Panc1 (cell line): ENCODE results near the gene TMEM156. TPM values are rescaled to one million over a fixed set of nuclear protein-coding genes. Genes with fewer than 3 reads are reported as not detected.

ENCODE experiments used
- ATAC-seq: fragments of 200-7000 bp; cut with Tn5 transposase; 2 replicates; pipeline ENCODE4 v1.9.1; 2020; ENCODE audit warnings: mild to moderate bottlenecking, moderate library complexity
- BruUV-seq: library from RNA; stranded (reverse); fragments of 400-500 nt; replicated peaks from 2 replicates; lab custom pipeline; 2021; lab: Mats Ljungman, UMichigan
- CTCF ChIA-PET: fragments of 300-600 bp; sonication (Branson Sonifier 250); formaldehyde crosslinking; loops from one replicate; lab custom pipeline; 2022; ENCODE audit warnings: antibody characterized with exemption; lab: Charles Lee
- POLR2A ChIA-PET: fragments of 300-600 bp; sonication (Branson Sonifier 250); formaldehyde crosslinking; loops from one replicate; lab custom pipeline; 2022; ENCODE audit warnings: antibody characterized with exemption; lab: Charles Lee
- DNase-seq: peaks from one replicate; pipeline ENCODE4 v3.0.0-alpha.2; 2010; ENCODE audit warnings: low read depth, low spot score
- H3K27ac ChIP-seq: 2 replicates; pipeline ENCODE4 v1.5.1; 2011; ENCODE audit warnings: mild to moderate bottlenecking, low read length, inconsistent platforms
- H3K27me3 ChIP-seq: fragments of 200-500 bp; sonication (Bioruptor generic); 2 replicates; pipeline ENCODE4 v1.6.0; 2014; ENCODE audit warnings: low read length, inconsistent platforms; ENCODE audit not compliant: control insufficient read depth, insufficient read depth
- H3K36me3 ChIP-seq: fragments of 200-500 bp; sonication (Bioruptor generic); 2 replicates; pipeline ENCODE4 v1.5.1; 2014; ENCODE audit warnings: inconsistent platforms, mild to moderate bottlenecking, low read length, moderate library complexity; ENCODE audit not compliant: control insufficient read depth, insufficient read depth
- H3K4me1 ChIP-seq: 2 replicates; pipeline ENCODE4 v1.5.1; 2011; ENCODE audit warnings: inconsistent platforms, mild to moderate bottlenecking, low read length, moderate library complexity; ENCODE audit not compliant: control insufficient read depth, insufficient read depth
- H3K4me3 ChIP-seq, 2 experiments: 2 replicates each; pipeline ENCODE4 v1.5.1; 2011 to 2012; ENCODE audit warnings: low read depth in 2 of 2, low read length in 2 of 2, mild to moderate bottlenecking in 2 of 2, inconsistent platforms in 1 of 2, moderate library complexity in 1 of 2
- H3K9me3 ChIP-seq: fragments of 200-500 bp; sonication (Bioruptor generic); 2 replicates; pipeline ENCODE4 v1.5.1; 2014; ENCODE audit warnings: low read depth, mild to moderate bottlenecking, inconsistent platforms, low read length, moderate library complexity; ENCODE audit not compliant: control insufficient read depth, insufficient read depth
- POLR2AphosphoS5 ChIP-seq: IDR thresholded peaks from 2 replicates; pipeline ENCODE4 v1.6.1; 2012; ENCODE audit warnings: mild to moderate bottlenecking, low read depth, low read length, moderate library complexity
- SIN3A ChIP-seq: IDR thresholded peaks from 2 replicates; pipeline ENCODE4 v1.6.1; 2012; ENCODE audit warnings: low read depth, mild to moderate bottlenecking, low read length, moderate library complexity, borderline replicate concordance; ENCODE audit not compliant: insufficient read depth
- TCF7L2 ChIP-seq: IDR thresholded peaks from 2 replicates; pipeline ENCODE4 v1.6.1; 2011; ENCODE audit warnings: mild to moderate bottlenecking, low read depth, low read length, inconsistent platforms
- in situ Hi-C: cut with HindIII; loops from 2 replicates; pipeline ENCODE4 v1.10.0; 2016; ENCODE audit warnings: low sequenced_read_pairs, low pct_unique_long_range_greater_than_20kb
- intact Hi-C: fragments of 100-400 bp; cut with micrococcal nuclease; formaldehyde crosslinking; loops from one replicate; pipeline ENCODE4 v1.10.0; 2022; ENCODE audit not compliant: unreplicated experiment
- total RNA-seq: library from RNA; stranded (reverse); gene quantifications from one replicate; pipeline ENCODE4 v1.2.1, GENCODE V29; 2021; ENCODE audit not compliant: unreplicated experiment
- TF ChIP-seq, protein P1 (sequence below), 2 experiments: IDR thresholded peaks; 2 replicates each; pipeline ENCODE4 v1.6.1; 2011 to 2012; ENCODE audit warnings: low read depth in 2 of 2, control low read depth in 1 of 2, low read length in 1 of 2, mild to moderate bottlenecking in 1 of 2, moderate library complexity in 1 of 2; ENCODE audit not compliant: insufficient read depth in 1 of 2
- TF ChIP-seq, protein P2 (sequence below): fragments of 450-650 bp; IDR thresholded peaks from 2 replicates; pipeline ENCODE4 v1.5.1; 2017; ENCODE audit warnings: mild to moderate bottlenecking

The TMEM156 gene
- total RNA-seq, 1 experiment from 2014 or later = 5.8 TPM

DNA sequence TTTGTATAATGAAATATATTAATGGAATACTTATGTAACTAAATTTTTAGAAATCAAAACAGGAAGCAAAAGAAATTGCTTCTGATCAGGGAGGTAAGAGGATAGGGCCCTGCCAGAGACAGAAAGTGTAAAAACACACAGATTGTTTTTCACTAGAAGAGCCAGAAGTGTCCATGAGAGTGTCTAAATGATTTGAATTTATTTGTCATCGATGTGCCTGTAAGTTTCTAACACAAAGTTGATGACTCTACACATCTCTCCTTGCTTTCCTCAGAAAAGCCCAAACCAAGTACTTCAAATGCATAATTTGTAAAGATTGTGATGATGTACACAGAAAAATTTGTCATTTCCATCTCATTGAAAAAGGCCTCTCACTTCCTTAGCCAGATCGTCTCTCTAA is 80.6 kb downstream of the TMEM156 start:
- Histone ChIP-seq H3K4me1 (no peaks in the 10 kb centered on the region), H3K27me3 (no peaks in the 10 kb centered on the region), H3K4me3 (no peak overlapping the region), H3K27ac (no peak overlapping the region), H3K36me3 (no peaks in the 10 kb centered on the region), H3K9me3 (no peaks in the 10 kb centered on the region)
- no peak for DNase-seq
- in situ Hi-C loops (no loop called here), intact Hi-C loops (no loop called here)
- CTCF ChIA-PET = no interaction called here
- TF ChIP-seq, protein P1, sequence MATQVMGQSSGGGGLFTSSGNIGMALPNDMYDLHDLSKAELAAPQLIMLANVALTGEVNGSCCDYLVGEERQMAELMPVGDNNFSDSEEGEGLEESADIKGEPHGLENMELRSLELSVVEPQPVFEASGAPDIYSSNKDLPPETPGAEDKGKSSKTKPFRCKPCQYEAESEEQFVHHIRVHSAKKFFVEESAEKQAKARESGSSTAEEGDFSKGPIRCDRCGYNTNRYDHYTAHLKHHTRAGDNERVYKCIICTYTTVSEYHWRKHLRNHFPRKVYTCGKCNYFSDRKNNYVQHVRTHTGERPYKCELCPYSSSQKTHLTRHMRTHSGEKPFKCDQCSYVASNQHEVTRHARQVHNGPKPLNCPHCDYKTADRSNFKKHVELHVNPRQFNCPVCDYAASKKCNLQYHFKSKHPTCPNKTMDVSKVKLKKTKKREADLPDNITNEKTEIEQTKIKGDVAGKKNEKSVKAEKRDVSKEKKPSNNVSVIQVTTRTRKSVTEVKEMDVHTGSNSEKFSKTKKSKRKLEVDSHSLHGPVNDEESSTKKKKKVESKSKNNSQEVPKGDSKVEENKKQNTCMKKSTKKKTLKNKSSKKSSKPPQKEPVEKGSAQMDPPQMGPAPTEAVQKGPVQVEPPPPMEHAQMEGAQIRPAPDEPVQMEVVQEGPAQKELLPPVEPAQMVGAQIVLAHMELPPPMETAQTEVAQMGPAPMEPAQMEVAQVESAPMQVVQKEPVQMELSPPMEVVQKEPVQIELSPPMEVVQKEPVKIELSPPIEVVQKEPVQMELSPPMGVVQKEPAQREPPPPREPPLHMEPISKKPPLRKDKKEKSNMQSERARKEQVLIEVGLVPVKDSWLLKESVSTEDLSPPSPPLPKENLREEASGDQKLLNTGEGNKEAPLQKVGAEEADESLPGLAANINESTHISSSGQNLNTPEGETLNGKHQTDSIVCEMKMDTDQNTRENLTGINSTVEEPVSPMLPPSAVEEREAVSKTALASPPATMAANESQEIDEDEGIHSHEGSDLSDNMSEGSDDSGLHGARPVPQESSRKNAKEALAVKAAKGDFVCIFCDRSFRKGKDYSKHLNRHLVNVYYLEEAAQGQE (IDR thresholded peaks at IDR 0.05; ENCODE audit: insufficient read depth in 1 of 2, low read depth in 2 of 2, low read length in 1 of 2) = no peak
- BruUV-seq = no TSS peak
- POLR2A ChIA-PET = no interaction called here
- ATAC-seq = no peak

GRCh38 chr4:38950734-38951133 is 81.5 kb downstream of the TMEM156 start:
- TF ChIP-seq, protein P2, sequence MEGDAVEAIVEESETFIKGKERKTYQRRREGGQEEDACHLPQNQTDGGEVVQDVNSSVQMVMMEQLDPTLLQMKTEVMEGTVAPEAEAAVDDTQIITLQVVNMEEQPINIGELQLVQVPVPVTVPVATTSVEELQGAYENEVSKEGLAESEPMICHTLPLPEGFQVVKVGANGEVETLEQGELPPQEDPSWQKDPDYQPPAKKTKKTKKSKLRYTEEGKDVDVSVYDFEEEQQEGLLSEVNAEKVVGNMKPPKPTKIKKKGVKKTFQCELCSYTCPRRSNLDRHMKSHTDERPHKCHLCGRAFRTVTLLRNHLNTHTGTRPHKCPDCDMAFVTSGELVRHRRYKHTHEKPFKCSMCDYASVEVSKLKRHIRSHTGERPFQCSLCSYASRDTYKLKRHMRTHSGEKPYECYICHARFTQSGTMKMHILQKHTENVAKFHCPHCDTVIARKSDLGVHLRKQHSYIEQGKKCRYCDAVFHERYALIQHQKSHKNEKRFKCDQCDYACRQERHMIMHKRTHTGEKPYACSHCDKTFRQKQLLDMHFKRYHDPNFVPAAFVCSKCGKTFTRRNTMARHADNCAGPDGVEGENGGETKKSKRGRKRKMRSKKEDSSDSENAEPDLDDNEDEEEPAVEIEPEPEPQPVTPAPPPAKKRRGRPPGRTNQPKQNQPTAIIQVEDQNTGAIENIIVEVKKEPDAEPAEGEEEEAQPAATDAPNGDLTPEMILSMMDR = no peak
- TF ChIP-seq SIN3A = no peak
- TF ChIP-seq TCF7L2 = no peak
- TF ChIP-seq, protein P1 (IDR thresholded peaks at IDR 0.05; ENCODE audit: insufficient read depth in 1 of 2, low read depth in 2 of 2, low read length in 1 of 2) = no peak
- no peak for TF ChIP-seq POLR2AphosphoS5
- ATAC-seq (no peak), DNase-seq (no peak)
- in situ Hi-C loops = no loop called here
- no peaks in the 10 kb centered on the region for H3K36me3 ChIP-seq
- no peaks in the 10 kb centered on the region for H3K27me3 ChIP-seq
- H3K27ac ChIP-seq = no peak overlapping the region
- ChIA-PET CTCF (no interaction called here), POLR2A (no interaction called here)
- BruUV-seq = no TSS peak
- no peaks in the 10 kb centered on the region for H3K4me1 ChIP-seq
- intact Hi-C loops = no loop called here
- H3K4me3 ChIP-seq = no peak overlapping the region
- H3K9me3 ChIP-seq = no peaks in the 10 kb centered on the region
